ENCODE results near the gene ZFP28. TPM values are rescaled to one million over a fixed set of nuclear protein-coding genes. Genes with fewer than 3 reads are reported as not detected.

ZFP28 gene
- 1 to 10 TPM; 3.1 to 3.8 TPM for total RNA-seq

- Mint-ChIP-seq H3K27ac (peak within 1 kb of the TSS; percentile 92), H3K36me3 (ENCODE audit: low read depth) (peaks cover 46% of the 10 kb centered on the region), H3K9me3 (peaks cover 64% of the 10 kb centered on the region), H3K27me3 (no peaks in the 10 kb centered on the region), H3K4me1 (peaks cover 17% of the 10 kb centered on the region), H3K4me3 (peak within 1 kb of the TSS; percentile 82)
- ChIA-PET CTCF (interaction anchor here (1.0 kb wide), 1 partner anchor 146 kb away, joined by 3 read pairs; no protein-coding TSS in a partner anchor), POLR2A (no interaction called here)
- DNase-seq: no peak
Observed at GRCh38 chr19:56538761-56539263, at the start of gene ZFP28. TSS of gene ZFP28 (plus strand) at chr19:56538948. CDS start at chr19:56539019, 71 bp downstream.

GRCh38 chr19:56491399-56491798 is 47.3 kb upstream of the ZFP28 start:
- ChIA-PET CTCF (no interaction called here), POLR2A (no interaction called here)
- Mint-ChIP-seq H3K9me3 (peaks cover 59% of the 10 kb centered on the region), H3K4me3 (no peak overlapping the region), H3K27me3 (no peaks in the 10 kb centered on the region), H3K36me3 (ENCODE audit: low read depth) (no peaks in the 10 kb centered on the region), H3K27ac (no peak overlapping the region), H3K4me1 (no peaks in the 10 kb centered on the region)
- no peak for DNase-seq

GRCh38 chr19:56504581-56504980 is 34.2 kb upstream of the ZFP28 start:
- Mint-ChIP-seq H3K27ac (no peak overlapping the region), H3K9me3 (peaks cover 38% of the 10 kb centered on the region), H3K36me3 (ENCODE audit: low read depth) (peaks cover 6% of the 10 kb centered on the region), H3K4me1 (peaks cover 4% of the 10 kb centered on the region), H3K4me3 (no peak overlapping the region), H3K27me3 (no peaks in the 10 kb centered on the region)
- ChIA-PET CTCF (no interaction called here), POLR2A (no interaction called here)
- no peak for DNase-seq

- Mint-ChIP-seq H3K36me3 (ENCODE audit: low read depth) (peaks cover 6% of the 10 kb centered on the region), H3K27ac (peak within 1 kb of the TSS; percentile 58), H3K9me3 (peaks cover 23% of the 10 kb centered on the region), H3K27me3 (no peaks in the 10 kb centered on the region), H3K4me1 (peaks cover 4% of the 10 kb centered on the region), H3K4me3 (no peak within 1 kb of the TSS)
- ChIA-PET CTCF (no interaction called here), POLR2A (no interaction called here)
- peak; percentile 66 for DNase-seq
Observed at GRCh38 chr19:56507446-56508289, 31.1 kb upstream of the ZFP28 start, which contains the start of gene ZNF471. TSS of gene ZNF471 (plus strand) at chr19:56507855. CDS start at chr19:56511572, 3,717 bp downstream.

- Mint-ChIP-seq H3K4me1 (peaks cover 4% of the 10 kb centered on the region), H3K27me3 (no peaks in the 10 kb centered on the region), H3K4me3 (no peak overlapping the region), H3K27ac (no peak overlapping the region), H3K36me3 (ENCODE audit: low read depth) (peaks cover 6% of the 10 kb centered on the region), H3K9me3 (peaks cover 21% of the 10 kb centered on the region)
- ChIA-PET CTCF (no interaction called here), POLR2A (no interaction called here)
- DNase-seq: no peak
Observed at GRCh38 chr19:56508290-56508778, 30.4 kb upstream of the ZFP28 start.

DNA sequence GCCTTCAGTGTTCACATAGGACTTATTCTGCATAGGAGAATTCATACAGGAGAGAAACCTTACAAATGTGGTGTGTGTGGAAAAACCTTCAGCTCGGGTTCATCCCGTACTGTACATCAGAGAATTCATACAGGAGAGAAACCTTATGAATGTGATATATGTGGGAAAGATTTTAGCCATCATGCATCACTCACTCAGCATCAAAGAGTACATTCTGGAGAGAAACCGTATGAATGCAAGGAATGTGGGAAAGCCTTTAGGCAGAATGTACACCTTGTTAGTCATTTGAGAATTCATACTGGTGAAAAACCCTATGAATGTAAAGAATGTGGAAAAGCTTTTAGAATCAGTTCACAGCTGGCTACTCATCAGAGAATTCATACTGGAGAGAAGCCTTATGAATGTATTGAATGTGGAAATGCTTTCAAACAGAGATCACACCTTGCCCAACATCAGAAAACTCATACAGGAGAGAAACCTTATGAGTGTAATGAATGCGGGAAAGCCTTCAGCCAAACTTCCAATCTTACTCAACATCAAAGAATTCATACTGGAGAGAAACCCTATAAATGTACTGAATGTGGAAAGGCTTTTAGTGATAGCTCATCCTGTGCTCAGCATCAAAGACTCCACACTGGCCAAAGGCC is 13.4 kb upstream of the ZFP28 start:
- Mint-ChIP-seq H3K27me3 (no peaks in the 10 kb centered on the region), H3K9me3 (peaks cover 57% of the 10 kb centered on the region), H3K4me1 (no peaks in the 10 kb centered on the region), H3K27ac (no peak overlapping the region), H3K36me3 (ENCODE audit: low read depth) (peaks cover 15% of the 10 kb centered on the region), H3K4me3 (no peak overlapping the region)
- DNase-seq: no peak
- POLR2A ChIA-PET: no interaction called here
- CTCF ChIA-PET: no interaction called here

GRCh38 chr19:56537442-56537841 is 1.3 kb upstream of the ZFP28 start:
- Mint-ChIP-seq H3K27ac (peak overlapping the region; percentile 92), H3K36me3 (ENCODE audit: low read depth) (peaks cover 40% of the 10 kb centered on the region), H3K4me1 (peaks cover 17% of the 10 kb centered on the region), H3K9me3 (peaks cover 72% of the 10 kb centered on the region), H3K4me3 (peak overlapping the region; percentile 82), H3K27me3 (no peaks in the 10 kb centered on the region)
- ChIA-PET CTCF (no interaction called here), POLR2A (no interaction called here)
- no peak for DNase-seq

DNA sequence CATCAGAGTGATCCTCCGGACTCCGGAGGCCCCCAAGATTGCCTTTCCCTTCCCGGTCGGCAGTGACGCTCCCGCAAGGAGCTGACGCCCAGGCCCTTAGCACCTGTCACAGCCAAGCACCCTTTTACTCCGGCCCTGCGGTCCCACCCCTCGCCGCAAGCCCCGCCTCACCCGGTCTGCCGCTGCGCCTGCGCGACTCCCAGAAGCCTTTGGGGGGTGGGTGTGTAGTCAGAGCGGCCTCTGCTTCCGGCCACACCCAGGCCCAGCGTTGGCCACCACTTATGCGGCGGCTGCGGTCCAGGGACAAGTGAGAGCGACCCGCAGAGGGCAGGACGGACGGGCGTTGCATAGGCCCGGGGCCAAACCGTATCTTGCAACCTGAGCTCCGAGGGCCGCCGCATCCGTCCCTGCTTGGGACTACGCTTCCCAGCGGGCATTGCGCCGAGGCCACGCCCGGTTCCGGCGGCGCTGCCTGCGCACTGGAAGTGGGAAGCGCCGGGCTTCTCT is 441 bp upstream of the ZFP28 start:
- peak; percentile 88 for DNase-seq
- ChIA-PET POLR2A (no interaction called here), CTCF (interaction anchor here (1.0 kb wide), 1 partner anchor 146 kb away, joined by 3 read pairs; no protein-coding TSS in a partner anchor)
- Mint-ChIP-seq H3K27me3 (no peaks in the 10 kb centered on the region), H3K4me3 (peak overlapping the region; percentile 82), H3K27ac (peak overlapping the region; percentile 92), H3K9me3 (peaks cover 68% of the 10 kb centered on the region), H3K36me3 (ENCODE audit: low read depth) (peaks cover 42% of the 10 kb centered on the region), H3K4me1 (peaks cover 17% of the 10 kb centered on the region)

DNA sequence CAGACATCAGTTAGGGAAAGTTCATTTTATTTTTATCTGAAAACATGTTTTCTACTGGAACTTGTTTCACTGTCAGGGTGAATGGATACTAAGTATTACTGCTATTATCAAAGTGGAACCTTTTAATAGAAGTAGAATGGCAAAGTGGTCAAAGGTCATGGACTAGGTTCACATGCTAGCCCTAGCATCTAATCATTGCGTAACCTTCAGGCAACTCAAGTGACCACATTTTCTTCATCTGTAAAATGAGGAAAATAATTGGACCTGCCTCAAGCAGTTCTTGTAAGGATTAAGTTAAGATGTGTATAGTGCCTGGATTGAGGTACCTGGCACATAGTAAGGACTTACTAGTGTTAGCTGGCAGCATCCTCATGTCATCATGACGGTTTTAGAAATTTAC is 5.0 kb downstream of the ZFP28 start:
- Mint-ChIP-seq H3K4me1 (peaks cover 8% of the 10 kb centered on the region), H3K9me3 (peaks cover 54% of the 10 kb centered on the region), H3K36me3 (ENCODE audit: low read depth) (peaks cover 51% of the 10 kb centered on the region), H3K27ac (no peak overlapping the region), H3K4me3 (no peak overlapping the region), H3K27me3 (no peaks in the 10 kb centered on the region)
- DNase-seq: no peak
- ChIA-PET POLR2A (no interaction called here), CTCF (no interaction called here)

GRCh38 chr19:56547535-56547934 is 8.8 kb downstream of the ZFP28 start:
- ChIA-PET CTCF (no interaction called here), POLR2A (no interaction called here)
- DNase-seq: no peak
- H3K9me3 Mint-ChIP-seq: peaks cover 48% of the 10 kb centered on the region
- peaks cover 47% of the 10 kb centered on the region for H3K36me3 Mint-ChIP-seq (ENCODE audit: low read depth)
- H3K27me3 Mint-ChIP-seq: no peaks in the 10 kb centered on the region
- H3K27ac Mint-ChIP-seq: no peak overlapping the region
- H3K4me3 Mint-ChIP-seq: no peak overlapping the region
- H3K4me1 Mint-ChIP-seq: no peaks in the 10 kb centered on the region

DNA sequence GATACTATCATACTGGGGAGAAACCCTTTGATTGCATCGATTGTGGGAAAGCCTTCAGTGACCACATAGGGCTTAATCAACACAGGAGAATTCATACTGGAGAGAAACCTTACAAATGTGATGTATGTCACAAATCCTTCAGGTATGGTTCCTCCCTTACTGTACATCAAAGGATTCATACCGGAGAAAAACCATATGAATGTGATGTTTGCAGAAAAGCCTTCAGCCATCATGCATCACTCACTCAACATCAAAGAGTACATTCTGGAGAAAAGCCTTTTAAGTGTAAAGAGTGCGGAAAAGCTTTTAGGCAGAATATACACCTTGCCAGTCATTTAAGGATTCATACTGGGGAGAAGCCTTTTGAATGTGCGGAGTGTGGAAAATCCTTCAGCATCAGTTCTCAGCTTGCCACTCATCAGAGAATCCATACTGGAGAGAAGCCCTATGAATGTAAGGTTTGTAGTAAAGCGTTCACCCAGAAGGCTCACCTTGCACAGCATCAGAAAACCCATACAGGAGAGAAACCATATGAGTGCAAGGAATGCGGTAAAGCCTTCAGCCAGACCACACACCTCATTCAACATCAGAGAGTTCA is 15.6 kb downstream of the ZFP28 start:
- CTCF ChIA-PET: no interaction called here
- no peak overlapping the region for H3K4me3 Mint-ChIP-seq
- no peak for DNase-seq
- H3K4me1 Mint-ChIP-seq: no peaks in the 10 kb centered on the region
- no peaks in the 10 kb centered on the region for H3K27me3 Mint-ChIP-seq
- POLR2A ChIA-PET: no interaction called here
- H3K36me3 Mint-ChIP-seq (ENCODE audit: low read depth): peaks cover 44% of the 10 kb centered on the region
- peaks cover 65% of the 10 kb centered on the region for H3K9me3 Mint-ChIP-seq
- no peak overlapping the region for H3K27ac Mint-ChIP-seq

- Mint-ChIP-seq H3K4me1 (peaks cover 9% of the 10 kb centered on the region), H3K4me3 (no peak overlapping the region), H3K36me3 (ENCODE audit: low read depth) (peaks cover 23% of the 10 kb centered on the region), H3K27ac (no peak overlapping the region), H3K27me3 (no peaks in the 10 kb centered on the region), H3K9me3 (peaks cover 79% of the 10 kb centered on the region)
- ChIA-PET CTCF (no interaction called here), POLR2A (no interaction called here)
- DNase-seq: no peak
Observed at GRCh38 chr19:56562766-56563165, 24.0 kb downstream of the ZFP28 start.

DNA sequence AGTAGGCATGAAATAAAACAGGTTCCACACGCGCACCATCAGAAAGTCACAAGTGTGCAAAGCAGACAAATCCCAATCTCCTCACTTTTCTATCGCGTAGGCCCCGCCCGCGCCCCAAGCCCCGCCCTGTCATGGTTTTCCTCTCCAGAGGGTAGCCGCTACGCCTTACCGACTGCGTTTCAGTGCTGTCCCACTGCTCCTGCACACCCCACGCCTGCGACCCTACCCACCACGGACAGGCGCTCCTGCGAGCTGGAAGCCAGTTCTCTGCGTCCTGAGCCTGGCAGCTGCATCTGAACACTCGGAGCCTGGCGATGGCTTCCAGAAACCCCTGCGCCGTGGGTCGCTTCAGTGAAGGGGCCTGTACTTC is 28.1 kb downstream of the ZFP28 start:
- DNase-seq: peak; percentile 46
- peaks cover 51% of the 10 kb centered on the region for H3K36me3 Mint-ChIP-seq (ENCODE audit: low read depth)
- H3K27ac Mint-ChIP-seq: peak overlapping the region; percentile 78
- H3K4me3 Mint-ChIP-seq: peak overlapping the region; percentile 89
- peaks cover 15% of the 10 kb centered on the region for H3K4me1 Mint-ChIP-seq
- CTCF ChIA-PET: no interaction called here
- peaks cover 66% of the 10 kb centered on the region for H3K9me3 Mint-ChIP-seq
- POLR2A ChIA-PET: interaction anchor here (1.0 kb wide), 1 partner anchor 28 kb away, joined by 3 read pairs; the partner anchor contains the start of gene ZNF71
- H3K27me3 Mint-ChIP-seq: no peaks in the 10 kb centered on the region

Data from activated CD4-positive, alpha-beta memory T cell treated with anti-CD3 and anti-CD28 coated beads, Interleukin-2, amount 10 ng/mL, durations not matched to agents 7 days and 5 days (primary cell).